GM12801 (cell line): ENCODE measurements around the gene TRIM49D1.
"Not testable (repeated sequence)": the region's sequence is repeated elsewhere in the genome, so short reads cannot be mapped to it uniquely, and the experiment has no call there.

Experiments
- CTCF ChIP-seq: IDR thresholded peaks from one replicate; pipeline ENCODE4 v1.5.1; 2011; ENCODE audit warnings: control low read depth; ENCODE audit not compliant: insufficient read length; ENCODE audit errors: extremely low read depth

The TRIM49D1 gene

GRCh38 chr11:89922195-89922660 lies at the start of gene TRIM49D1:
TSS of gene TRIM49D1 (minus strand) at chr11:89922245. CDS start at chr11:89917710, 4,535 bp downstream.
- no peak for TF ChIP-seq CTCF

- TF ChIP-seq CTCF, result not testable (repeated sequence)
Measured at GRCh38 chr11:89965737-89966136, 43.7 kb upstream of the TRIM49D1 start, which contains the start of gene TRIM64. TSS of gene TRIM64 (plus strand) at chr11:89966037. CDS start at chr11:89968504, 2,467 bp downstream.

GRCh38 chr11:89923764-89924163 lies 1.7 kb upstream of the TRIM49D1 start, which contains the start of gene TRIM49D2:
TSS of gene TRIM49D2 (plus strand) at chr11:89924064. CDS start at chr11:89926762, 2,698 bp downstream.
- TF ChIP-seq CTCF, result not testable (repeated sequence)
